ENCODE results near the gene MMP17.

GRCh38 chr12:131825146-131825892 is 2.9 kb upstream of the MMP17 start:
- no peak for TF ChIP-seq USF1 (IDR thresholded peaks at IDR 0.05; ENCODE audit: borderline replicate concordance, low read depth)
- TF ChIP-seq CTCF (IDR thresholded peaks at IDR 0.05): no peak
- TF ChIP-seq RFX5 (IDR thresholded peaks at IDR 0.05; ENCODE audit: low read length): no peak
- TF ChIP-seq REST (IDR thresholded peaks at IDR 0.05; ENCODE audit: low read depth, low read length): no peak
- no peak for TF ChIP-seq GATA2 (CRISPR knock-in tag; IDR thresholded peaks at IDR 0.05)
- no peak for TF ChIP-seq NRF1 (IDR thresholded peaks at IDR 0.05; ENCODE audit: low read depth, low read length)
- TF ChIP-seq MAX (IDR thresholded peaks at IDR 0.05; ENCODE audit: low read depth): no peak
